ENCODE measurements around the gene PLCG1.
"Not testable (repeated sequence)": the region's sequence is repeated elsewhere in the genome, so short reads cannot be mapped to it uniquely, and the experiment has no call there.

PLCG1 gene

DNA sequence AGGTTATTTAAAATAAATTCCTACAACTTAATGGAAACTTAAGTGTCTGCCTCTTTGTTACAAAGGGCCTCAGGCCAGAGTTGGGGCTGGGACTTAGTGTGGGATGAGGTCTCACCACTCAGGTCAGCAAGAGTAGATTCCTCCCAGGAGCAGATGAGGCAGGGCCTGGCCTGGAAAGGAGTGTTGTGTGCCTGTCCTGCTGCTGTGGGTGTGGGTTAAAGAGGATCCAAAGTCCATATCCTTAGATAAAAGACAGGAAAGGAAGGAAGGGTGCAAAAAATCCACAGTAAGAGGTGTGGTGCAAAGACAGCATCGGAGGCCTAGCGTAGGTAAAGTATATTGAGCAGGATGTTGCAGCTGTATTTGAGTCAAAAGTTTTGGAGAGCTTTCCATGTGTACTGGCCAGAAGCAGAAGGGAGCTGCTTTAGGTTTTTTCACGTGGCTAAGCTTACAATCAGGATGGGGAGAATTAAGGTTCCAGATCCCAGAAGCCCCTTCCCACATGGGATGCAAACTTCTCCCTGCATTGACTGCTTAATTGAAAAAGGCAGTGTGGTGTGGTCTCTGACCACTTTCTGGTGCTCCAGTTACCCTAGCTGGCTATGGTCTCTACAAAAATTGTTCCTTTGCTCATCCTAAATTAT lies 12.8 kb upstream of the PLCG1 start:
- H3K4me2 ChIP-seq (ENCODE audit: low read length), result no peak overlapping the region
- no peaks in the 10 kb centered on the region for H3K27me3 ChIP-seq (ENCODE audit: control insufficient read depth, low read length)
- no peaks in the 10 kb centered on the region for H3K9me3 ChIP-seq (ENCODE audit: control insufficient read depth, insufficient read depth, low read length)
- H3K4me1 ChIP-seq (ENCODE audit: control insufficient read depth, low read length), result no peaks in the 10 kb centered on the region
- H3K9me2 ChIP-seq (replicated peaks; ENCODE audit: control insufficient read depth, low read length), result no peaks in the 10 kb centered on the region
- TF ChIP-seq, protein P1, sequence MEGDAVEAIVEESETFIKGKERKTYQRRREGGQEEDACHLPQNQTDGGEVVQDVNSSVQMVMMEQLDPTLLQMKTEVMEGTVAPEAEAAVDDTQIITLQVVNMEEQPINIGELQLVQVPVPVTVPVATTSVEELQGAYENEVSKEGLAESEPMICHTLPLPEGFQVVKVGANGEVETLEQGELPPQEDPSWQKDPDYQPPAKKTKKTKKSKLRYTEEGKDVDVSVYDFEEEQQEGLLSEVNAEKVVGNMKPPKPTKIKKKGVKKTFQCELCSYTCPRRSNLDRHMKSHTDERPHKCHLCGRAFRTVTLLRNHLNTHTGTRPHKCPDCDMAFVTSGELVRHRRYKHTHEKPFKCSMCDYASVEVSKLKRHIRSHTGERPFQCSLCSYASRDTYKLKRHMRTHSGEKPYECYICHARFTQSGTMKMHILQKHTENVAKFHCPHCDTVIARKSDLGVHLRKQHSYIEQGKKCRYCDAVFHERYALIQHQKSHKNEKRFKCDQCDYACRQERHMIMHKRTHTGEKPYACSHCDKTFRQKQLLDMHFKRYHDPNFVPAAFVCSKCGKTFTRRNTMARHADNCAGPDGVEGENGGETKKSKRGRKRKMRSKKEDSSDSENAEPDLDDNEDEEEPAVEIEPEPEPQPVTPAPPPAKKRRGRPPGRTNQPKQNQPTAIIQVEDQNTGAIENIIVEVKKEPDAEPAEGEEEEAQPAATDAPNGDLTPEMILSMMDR (IDR thresholded peaks at IDR 0.05; ENCODE audit: low read depth, low read length, poor library complexity, severe bottlenecking), result no peak
- no peak for TF ChIP-seq EZH2phosphoT487 (IDR thresholded peaks at IDR 0.05; ENCODE audit: borderline replicate concordance, low read length)
- H3K27ac ChIP-seq (ENCODE audit: low read depth, low read length), result no peak overlapping the region
- H3K36me3 ChIP-seq (ENCODE audit: control insufficient read depth, low read length), result peaks cover 72% of the 10 kb centered on the region
- no peaks in the 10 kb centered on the region for H4K20me1 ChIP-seq (ENCODE audit: control insufficient read depth, insufficient read depth, low read depth, low read length)
- H3K79me2 ChIP-seq (ENCODE audit: control insufficient read depth, low read length), result no peaks in the 10 kb centered on the region
- H3F3A ChIP-seq (ENCODE audit: control insufficient read depth, insufficient read depth), result no peaks in the 10 kb centered on the region; the same call in none of the 2 replicates
- H3K4me3 ChIP-seq (ENCODE audit: low read length), result no peak overlapping the region

DNA sequence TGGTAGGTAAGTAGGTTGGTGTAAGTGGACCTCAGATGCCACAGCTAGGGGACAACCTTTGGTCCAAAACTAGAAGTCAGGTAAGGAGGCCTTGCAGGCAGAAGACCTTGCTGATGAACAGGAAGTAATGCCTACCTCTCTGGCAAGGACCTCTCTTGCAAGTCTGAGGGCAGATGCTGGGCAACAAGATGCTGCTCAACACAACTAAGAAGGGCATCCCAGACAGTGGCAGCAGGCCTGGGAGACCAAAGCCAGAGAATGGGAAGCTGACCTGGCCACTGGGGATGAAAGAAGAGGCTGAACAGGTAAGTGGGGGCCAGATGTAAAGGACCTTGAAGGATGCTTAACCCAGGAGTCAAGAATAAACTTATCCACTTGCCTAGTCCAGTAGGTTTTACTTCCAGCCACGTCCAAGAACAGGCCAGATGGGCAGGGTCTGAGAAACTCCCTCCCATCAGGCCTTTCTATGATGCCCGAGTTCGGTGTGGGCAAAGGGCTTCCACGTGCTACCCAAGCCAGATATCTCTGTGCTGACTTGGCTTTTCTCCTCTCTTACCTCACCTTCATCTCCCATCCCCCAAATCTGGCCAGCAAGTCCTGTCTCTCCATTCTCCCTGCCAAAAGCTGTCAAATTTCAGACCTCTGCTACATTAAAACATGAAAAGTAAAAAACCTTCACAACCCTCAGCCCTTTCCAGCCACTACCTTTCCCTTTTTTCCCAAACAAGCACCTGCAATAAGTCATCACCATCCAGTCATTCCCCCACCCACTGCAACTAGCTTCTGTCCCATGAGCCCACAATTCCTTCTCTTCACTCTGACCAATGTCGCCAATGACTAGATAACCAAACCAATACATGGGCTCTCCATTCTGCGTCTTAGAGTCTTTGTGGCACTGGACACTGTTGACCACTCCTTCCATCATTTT lies 11.5 kb upstream of the PLCG1 start:
- Histone ChIP-seq H3K9me2 (replicated peaks; ENCODE audit: control insufficient read depth, low read length) (no peaks in the 10 kb centered on the region), H3K27ac (ENCODE audit: low read depth, low read length) (no peak overlapping the region), H3K4me3 (ENCODE audit: low read length) (no peak overlapping the region), H3K4me2 (ENCODE audit: low read length) (no peak overlapping the region), H3K4me1 (ENCODE audit: control insufficient read depth, low read length) (no peaks in the 10 kb centered on the region), H3K36me3 (ENCODE audit: control insufficient read depth, low read length) (peaks cover 61% of the 10 kb centered on the region), H3F3A (ENCODE audit: control insufficient read depth, insufficient read depth) (peaks cover 6% of the 10 kb centered on the region), H3K79me2 (ENCODE audit: control insufficient read depth, low read length) (no peaks in the 10 kb centered on the region), H4K20me1 (ENCODE audit: control insufficient read depth, insufficient read depth, low read depth, low read length) (no peaks in the 10 kb centered on the region), H3K9me3 (ENCODE audit: control insufficient read depth, insufficient read depth, low read length) (no peaks in the 10 kb centered on the region), H3K27me3 (ENCODE audit: control insufficient read depth, low read length) (no peaks in the 10 kb centered on the region)
- no peak for TF ChIP-seq EZH2phosphoT487 (IDR thresholded peaks at IDR 0.05; ENCODE audit: borderline replicate concordance, low read length)
- TF ChIP-seq, protein P1 (IDR thresholded peaks at IDR 0.05; ENCODE audit: low read depth, low read length, poor library complexity, severe bottlenecking), result no peak

DNA sequence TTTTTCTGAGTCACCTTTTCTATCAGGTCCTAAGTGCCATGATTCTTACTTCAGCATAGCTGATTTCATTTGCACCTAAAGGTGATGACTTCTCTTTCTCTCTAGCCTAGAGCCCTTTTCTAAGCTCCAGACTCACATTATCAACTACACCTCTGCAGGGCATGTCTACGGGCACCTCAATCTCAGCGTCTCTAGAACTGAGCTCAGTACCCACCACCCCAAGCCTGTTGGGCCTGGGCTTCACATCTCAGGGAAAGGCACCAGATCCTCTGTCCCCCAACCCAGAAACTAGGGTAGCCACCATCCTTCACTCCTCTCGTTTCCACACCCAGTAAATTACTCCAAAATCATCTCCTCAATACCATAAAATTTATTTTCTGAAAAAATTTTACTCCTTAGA lies 10.6 kb upstream of the PLCG1 start:
- no peak overlapping the region for H3K4me3 ChIP-seq (ENCODE audit: low read length)
- H3K9me3 ChIP-seq (ENCODE audit: control insufficient read depth, insufficient read depth, low read length), result no peaks in the 10 kb centered on the region
- peaks cover 6% of the 10 kb centered on the region for H3F3A ChIP-seq (ENCODE audit: control insufficient read depth, insufficient read depth)
- H3K79me2 ChIP-seq (ENCODE audit: control insufficient read depth, low read length), result no peaks in the 10 kb centered on the region
- no peak overlapping the region for H3K27ac ChIP-seq (ENCODE audit: low read depth, low read length)
- H3K4me1 ChIP-seq (ENCODE audit: control insufficient read depth, low read length), result no peaks in the 10 kb centered on the region
- H3K27me3 ChIP-seq (ENCODE audit: control insufficient read depth, low read length), result no peaks in the 10 kb centered on the region
- peaks cover 52% of the 10 kb centered on the region for H3K36me3 ChIP-seq (ENCODE audit: control insufficient read depth, low read length)
- H3K9me2 ChIP-seq (replicated peaks; ENCODE audit: control insufficient read depth, low read length), result no peaks in the 10 kb centered on the region
- TF ChIP-seq, protein P1 (IDR thresholded peaks at IDR 0.05; ENCODE audit: low read depth, low read length, poor library complexity, severe bottlenecking), result no peak
- TF ChIP-seq EZH2phosphoT487 (IDR thresholded peaks at IDR 0.05; ENCODE audit: borderline replicate concordance, low read length), result no peak
- no peaks in the 10 kb centered on the region for H4K20me1 ChIP-seq (ENCODE audit: control insufficient read depth, insufficient read depth, low read depth, low read length)
- no peak overlapping the region for H3K4me2 ChIP-seq (ENCODE audit: low read length)

DNA sequence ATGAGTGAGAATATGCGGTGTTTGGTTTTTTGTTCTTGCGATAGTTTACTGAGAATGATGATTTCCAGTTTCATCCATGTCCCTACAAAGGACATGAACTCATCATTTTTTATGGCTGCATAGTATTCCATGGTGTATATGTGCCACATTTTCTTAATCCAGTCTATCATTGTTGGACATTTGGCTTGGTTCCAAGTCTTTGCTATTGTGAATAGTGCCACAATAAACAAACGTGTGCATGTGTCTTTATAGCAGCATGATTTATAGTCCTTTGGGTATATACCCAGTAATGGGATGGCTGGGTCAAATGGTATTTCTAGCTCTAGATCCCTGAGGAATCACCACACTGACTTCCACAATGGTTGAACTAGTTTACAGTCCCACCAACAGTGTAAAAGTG lies 9.0 kb upstream of the PLCG1 start:
- H3K4me1 ChIP-seq (ENCODE audit: control insufficient read depth, low read length); H3K27me3 ChIP-seq (ENCODE audit: control insufficient read depth, low read length); H3K27ac ChIP-seq (ENCODE audit: low read depth, low read length); H3K4me2 ChIP-seq (ENCODE audit: low read length); H3K9me3 ChIP-seq (ENCODE audit: control insufficient read depth, insufficient read depth, low read length); H4K20me1 ChIP-seq (ENCODE audit: control insufficient read depth, insufficient read depth, low read depth, low read length); H3K4me3 ChIP-seq (ENCODE audit: low read length); H3K79me2 ChIP-seq (ENCODE audit: control insufficient read depth, low read length); H3K9me2 ChIP-seq (replicated peaks; ENCODE audit: control insufficient read depth, low read length): not testable (repeated sequence)
- H3F3A ChIP-seq (ENCODE audit: control insufficient read depth, insufficient read depth), result peaks cover 11% of the 10 kb centered on the region
- H3K36me3 ChIP-seq (ENCODE audit: control insufficient read depth, low read length), result peaks cover 36% of the 10 kb centered on the region

Data from DOHH2 (cell line).